ENCODE measurements around the gene FYCO1. TPM values are rescaled to one million over a fixed set of nuclear protein-coding genes. Genes with fewer than 3 reads are reported as not detected.

Gene FYCO1
- total and polyA plus RNA-seq, 2 experiments from 2014 or later = 8.1 to 27.5 TPM

- Histone ChIP-seq H3K9me3 (ENCODE audit: low read depth) (no peaks in the 10 kb centered on the region), H3K4me3 (no peak overlapping the region), H3K4me1 (ENCODE audit: low read depth) (no peaks in the 10 kb centered on the region), H3K27ac (no peak overlapping the region), H3K27me3 (no peaks in the 10 kb centered on the region), H3K36me3 (no peaks in the 10 kb centered on the region)
- no peak for TF ChIP-seq CTCF (IDR thresholded peaks at IDR 0.05; ENCODE audit: low read depth, low read length)
- peak in 1 of 2 donors; percentile 63 for DNase-seq (ENCODE audit: low read depth in 1 of 2, low spot score in 1 of 2)
Observed at GRCh38 chr3:46017720-46018119, 22.1 kb upstream of the FYCO1 start.

GRCh38 chr3:46013316-46014094 is 17.9 kb upstream of the FYCO1 start:
- no peak for TF ChIP-seq CTCF (IDR thresholded peaks at IDR 0.05; ENCODE audit: low read depth, low read length)
- DNase-seq (ENCODE audit: low read depth in 1 of 2, low spot score in 1 of 2) = no peak

GRCh38 chr3:46012246-46012645 is 16.6 kb upstream of the FYCO1 start:
- no peaks in the 10 kb centered on the region for H3K9me3 ChIP-seq (ENCODE audit: low read depth)
- no peaks in the 10 kb centered on the region for H3K36me3 ChIP-seq
- no peak overlapping the region for H3K27ac ChIP-seq
- no peaks in the 10 kb centered on the region for H3K27me3 ChIP-seq
- H3K4me1 ChIP-seq (ENCODE audit: low read depth) = no peaks in the 10 kb centered on the region
- TF ChIP-seq CTCF (IDR thresholded peaks at IDR 0.05; ENCODE audit: low read depth, low read length) = no peak
- H3K4me3 ChIP-seq = no peak overlapping the region
- no peak for DNase-seq (ENCODE audit: low read depth in 1 of 2, low spot score in 1 of 2)

More at GRCh38 chr3:46013316-46014094, 17.9 kb upstream of the FYCO1 start:
- Histone ChIP-seq H3K27me3 (no peaks in the 10 kb centered on the region), H3K36me3 (no peaks in the 10 kb centered on the region), H3K4me3 (no peak overlapping the region), H3K4me1 (ENCODE audit: low read depth) (no peaks in the 10 kb centered on the region), H3K9me3 (ENCODE audit: low read depth) (no peaks in the 10 kb centered on the region), H3K27ac (no peak overlapping the region)

- no peak overlapping the region for H3K4me3 ChIP-seq
- H3K4me1 ChIP-seq (ENCODE audit: low read depth) = no peaks in the 10 kb centered on the region
- H3K36me3 ChIP-seq = no peaks in the 10 kb centered on the region
- TF ChIP-seq CTCF (IDR thresholded peaks at IDR 0.05; ENCODE audit: low read depth, low read length) = no peak
- no peak for DNase-seq (ENCODE audit: low read depth in 1 of 2, low spot score in 1 of 2)
- H3K27ac ChIP-seq = no peak overlapping the region
- no peaks in the 10 kb centered on the region for H3K9me3 ChIP-seq (ENCODE audit: low read depth)
- no peaks in the 10 kb centered on the region for H3K27me3 ChIP-seq
Observed at GRCh38 chr3:46010519-46011113, 15.0 kb upstream of the FYCO1 start.

GRCh38 chr3:46008058-46008457 is 12.4 kb upstream of the FYCO1 start:
- TF ChIP-seq CTCF (IDR thresholded peaks at IDR 0.05; ENCODE audit: low read depth, low read length) = no peak
- H3K9me3 ChIP-seq (ENCODE audit: low read depth) = no peaks in the 10 kb centered on the region
- H3K36me3 ChIP-seq = no peaks in the 10 kb centered on the region
- DNase-seq (ENCODE audit: low read depth in 1 of 2, low spot score in 1 of 2) = no peak
- no peaks in the 10 kb centered on the region for H3K27me3 ChIP-seq
- no peak overlapping the region for H3K4me3 ChIP-seq
- H3K27ac ChIP-seq = no peak overlapping the region
- no peaks in the 10 kb centered on the region for H3K4me1 ChIP-seq (ENCODE audit: low read depth)

Data from cardiac muscle cell (in vitro differentiated cells and primary cell).